ENCODE data around the gene PITX3. TPM values are rescaled to one million over a fixed set of nuclear protein-coding genes. Genes with fewer than 3 reads are reported as not detected.

The PITX3 gene
- total and polyA plus RNA-seq, 2 experiments from 2014 or later: not detected

DNA sequence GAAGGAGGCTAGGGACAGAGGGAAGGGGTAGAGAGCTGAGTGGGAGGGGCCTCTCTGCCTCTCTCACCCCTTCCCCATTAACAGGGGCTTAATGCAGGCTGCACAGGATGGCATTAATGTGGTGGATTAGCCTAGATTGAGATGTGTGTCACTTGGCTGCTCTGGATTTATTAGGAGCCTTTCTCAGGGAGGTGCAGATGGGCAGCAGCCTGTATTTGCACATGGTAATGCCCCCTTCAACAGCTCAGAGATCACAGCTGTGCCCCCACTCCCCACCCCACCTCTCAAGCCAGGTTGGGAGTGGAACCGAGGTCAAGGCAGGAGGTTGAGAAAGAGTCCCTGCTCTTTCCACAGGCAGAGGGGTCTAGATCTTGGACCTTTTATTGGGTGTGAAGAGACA lies 7.3 kb downstream of the PITX3 start:
- no peak overlapping the region for H3K4me3 ChIP-seq
- WGBS, 2 experiments (ENCODE audit: low coverage in 1 of 2, low lambda C conversion rate in 2 of 2, missing lambda C conversion rate in 2 of 2): 71 to 77% methylated on average over 1 of the region's 1 CpG
- H2AFZ ChIP-seq: no peak overlapping the region
- no peaks in the 10 kb centered on the region for H3K9me3 ChIP-seq (ENCODE audit: low read depth)
- H3K4me1 ChIP-seq (ENCODE audit: insufficient read depth): no peaks in the 10 kb centered on the region
- no peak for TF ChIP-seq EZH2 (IDR thresholded peaks at IDR 0.05; ENCODE audit: insufficient read depth, poor library complexity, severe bottlenecking)
- no peak for TF ChIP-seq EZH2phosphoT487 (IDR thresholded peaks at IDR 0.05; ENCODE audit: insufficient read depth, low read depth)
- H3K27ac ChIP-seq: no peak overlapping the region
- H3K79me2 ChIP-seq (ENCODE audit: insufficient read depth): no peaks in the 10 kb centered on the region
- DNase-seq: no peak
- in situ Hi-C loops (cut with MboI): no loop called here
- no peaks in the 10 kb centered on the region for H3K27me3 ChIP-seq (replicated peaks; ENCODE audit: insufficient read depth)
- no peaks in the 10 kb centered on the region for H3K36me3 ChIP-seq (ENCODE audit: low read depth)
- no peak overlapping the region for H3K4me2 ChIP-seq (ENCODE audit: unreplicated experiment)
- H3F3A ChIP-seq (ENCODE audit: insufficient read depth): no peaks in the 10 kb centered on the region
- no peaks in the 10 kb centered on the region for H4K20me1 ChIP-seq (ENCODE audit: insufficient read depth)
- no peak overlapping the region for H3K9ac ChIP-seq
- no peaks in the 10 kb centered on the region for H3K9me2 ChIP-seq (ENCODE audit: insufficient read depth)

- Histone ChIP-seq H3K9ac (no peak overlapping the region; the same call in 1 of the 2 replicates), H3K4me2 (ENCODE audit: unreplicated experiment) (peak overlapping the region; percentile 86), H3K36me3 (ENCODE audit: low read depth) (no peaks in the 10 kb centered on the region), H3K9me3 (ENCODE audit: low read depth) (no peaks in the 10 kb centered on the region), H3K27me3 (replicated peaks; ENCODE audit: insufficient read depth) (no peaks in the 10 kb centered on the region), H3K79me2 (ENCODE audit: insufficient read depth) (no peaks in the 10 kb centered on the region), H2AFZ (peak overlapping the region; percentile 67), H3K4me1 (ENCODE audit: insufficient read depth) (peaks cover 3% of the 10 kb centered on the region), H3K27ac (no peak overlapping the region), H3K9me2 (ENCODE audit: insufficient read depth) (no peaks in the 10 kb centered on the region), H3F3A (ENCODE audit: insufficient read depth) (peaks cover 3% of the 10 kb centered on the region; the same call in 1 of the 2 replicates), H3K4me3 (peak overlapping the region; percentile 65), H4K20me1 (ENCODE audit: insufficient read depth) (no peaks in the 10 kb centered on the region)
- 23 to 26% methylated on average over 51 to 60 of the region's 76 CpGs for WGBS, 2 experiments (ENCODE audit: low coverage in 1 of 2, low lambda C conversion rate in 2 of 2, missing lambda C conversion rate in 2 of 2)
- in situ Hi-C loops (cut with MboI): no loop called here
- TF ChIP-seq EZH2phosphoT487 (IDR thresholded peaks at IDR 0.05; ENCODE audit: insufficient read depth, low read depth): no peak
- TF ChIP-seq EZH2 (IDR thresholded peaks at IDR 0.05; ENCODE audit: insufficient read depth, poor library complexity, severe bottlenecking): no peak
- DNase-seq: peak; percentile 68
Observed at GRCh38 chr10:102231357-102232318, 9.7 kb downstream of the PITX3 start.

GRCh38 chr10:102230861-102231356 lies 10.4 kb downstream of the PITX3 start:
- peak; percentile 59 for DNase-seq
- H3F3A ChIP-seq (ENCODE audit: insufficient read depth): peaks cover 6% of the 10 kb centered on the region; the same call in 1 of the 2 replicates
- TF ChIP-seq EZH2phosphoT487 (IDR thresholded peaks at IDR 0.05; ENCODE audit: insufficient read depth, low read depth) (no peak), EZH2 (IDR thresholded peaks at IDR 0.05; ENCODE audit: insufficient read depth, poor library complexity, severe bottlenecking) (no peak)
- H3K4me1 ChIP-seq (ENCODE audit: insufficient read depth): peaks cover 8% of the 10 kb centered on the region
- H3K36me3 ChIP-seq (ENCODE audit: low read depth): no peaks in the 10 kb centered on the region
- H3K79me2 ChIP-seq (ENCODE audit: insufficient read depth): no peaks in the 10 kb centered on the region
- H3K27me3 ChIP-seq (replicated peaks; ENCODE audit: insufficient read depth): no peaks in the 10 kb centered on the region
- H3K4me3 ChIP-seq: peak overlapping the region; percentile 65
- H2AFZ ChIP-seq: peak overlapping the region; percentile 67
- no peaks in the 10 kb centered on the region for H4K20me1 ChIP-seq (ENCODE audit: insufficient read depth)
- H3K9ac ChIP-seq: peak overlapping the region; percentile 29
- no peaks in the 10 kb centered on the region for H3K9me2 ChIP-seq (ENCODE audit: insufficient read depth)
- in situ Hi-C loops (cut with MboI): no loop called here
- H3K4me2 ChIP-seq (ENCODE audit: unreplicated experiment): peak overlapping the region; percentile 86
- 1% methylated on average over 36 to 37 of the region's 52 CpGs for WGBS, 2 experiments (ENCODE audit: low coverage in 1 of 2, low lambda C conversion rate in 2 of 2, missing lambda C conversion rate in 2 of 2)
- no peak overlapping the region for H3K27ac ChIP-seq
- H3K9me3 ChIP-seq (ENCODE audit: low read depth): no peaks in the 10 kb centered on the region

GRCh38 chr10:102230264-102230860 lies 10.9 kb downstream of the PITX3 start:
- 1 to 2% methylated on average over 37 to 50 of the region's 50 CpGs for WGBS, 2 experiments (ENCODE audit: low coverage in 1 of 2, low lambda C conversion rate in 2 of 2, missing lambda C conversion rate in 2 of 2)
- peak overlapping the region; percentile 67 for H2AFZ ChIP-seq
- no peaks in the 10 kb centered on the region for H3K27me3 ChIP-seq (replicated peaks; ENCODE audit: insufficient read depth)
- H3K9me3 ChIP-seq (ENCODE audit: low read depth): no peaks in the 10 kb centered on the region
- H3F3A ChIP-seq (ENCODE audit: insufficient read depth): peaks cover 8% of the 10 kb centered on the region
- H4K20me1 ChIP-seq (ENCODE audit: insufficient read depth): no peaks in the 10 kb centered on the region
- H3K4me3 ChIP-seq: peak overlapping the region; percentile 65
- DNase-seq: peak; percentile 84
- no peak for TF ChIP-seq EZH2phosphoT487 (IDR thresholded peaks at IDR 0.05; ENCODE audit: insufficient read depth, low read depth)
- no peak for TF ChIP-seq EZH2 (IDR thresholded peaks at IDR 0.05; ENCODE audit: insufficient read depth, poor library complexity, severe bottlenecking)
- no peaks in the 10 kb centered on the region for H3K79me2 ChIP-seq (ENCODE audit: insufficient read depth)
- in situ Hi-C loops (cut with MboI): no loop called here
- no peak overlapping the region for H3K27ac ChIP-seq
- H3K36me3 ChIP-seq (ENCODE audit: low read depth): no peaks in the 10 kb centered on the region
- peak overlapping the region; percentile 86 for H3K4me2 ChIP-seq (ENCODE audit: unreplicated experiment)
- H3K9me2 ChIP-seq (ENCODE audit: insufficient read depth): no peaks in the 10 kb centered on the region
- H3K4me1 ChIP-seq (ENCODE audit: insufficient read depth): peaks cover 13% of the 10 kb centered on the region
- peak overlapping the region; percentile 29 for H3K9ac ChIP-seq

Measured in GM23248 (cell line).